Skeletal muscle satellite cell (primary cell): Measurements from ENCODE around the gene NOL4L.

Experiments used
- H3K27me3 ChIP-seq: 2 replicates; pipeline ENCODE4 v1.7.0; 2013; ENCODE audit warnings: low read length; ENCODE audit not compliant: control insufficient read depth, insufficient read depth
- H3K36me3 ChIP-seq: 2 replicates; pipeline ENCODE4 v1.7.0; 2013; ENCODE audit warnings: mild to moderate bottlenecking, control low read depth, low read length; ENCODE audit not compliant: insufficient read depth
- H3K4me1 ChIP-seq: 2 replicates; pipeline ENCODE4 v1.7.0; 2013; ENCODE audit warnings: low read length; ENCODE audit not compliant: control insufficient read depth, insufficient read depth
- H3K4me2 ChIP-seq: 2 replicates; pipeline ENCODE4 v1.7.0; 2013; ENCODE audit warnings: mild to moderate bottlenecking, low read length
- H3K4me3 ChIP-seq: 2 replicates; pipeline ENCODE4 v1.7.0; 2013; ENCODE audit warnings: low read length
- H3K9ac ChIP-seq: 2 replicates; pipeline ENCODE4 v1.7.0; 2013; ENCODE audit warnings: mild to moderate bottlenecking, low read depth, low read length, moderate library complexity
- H3K9me3 ChIP-seq: replicated peaks from 2 replicates; pipeline ENCODE4 v1.7.0; 2013; ENCODE audit warnings: mild to moderate bottlenecking, control low read depth, low read length

The NOL4L gene

DNA sequence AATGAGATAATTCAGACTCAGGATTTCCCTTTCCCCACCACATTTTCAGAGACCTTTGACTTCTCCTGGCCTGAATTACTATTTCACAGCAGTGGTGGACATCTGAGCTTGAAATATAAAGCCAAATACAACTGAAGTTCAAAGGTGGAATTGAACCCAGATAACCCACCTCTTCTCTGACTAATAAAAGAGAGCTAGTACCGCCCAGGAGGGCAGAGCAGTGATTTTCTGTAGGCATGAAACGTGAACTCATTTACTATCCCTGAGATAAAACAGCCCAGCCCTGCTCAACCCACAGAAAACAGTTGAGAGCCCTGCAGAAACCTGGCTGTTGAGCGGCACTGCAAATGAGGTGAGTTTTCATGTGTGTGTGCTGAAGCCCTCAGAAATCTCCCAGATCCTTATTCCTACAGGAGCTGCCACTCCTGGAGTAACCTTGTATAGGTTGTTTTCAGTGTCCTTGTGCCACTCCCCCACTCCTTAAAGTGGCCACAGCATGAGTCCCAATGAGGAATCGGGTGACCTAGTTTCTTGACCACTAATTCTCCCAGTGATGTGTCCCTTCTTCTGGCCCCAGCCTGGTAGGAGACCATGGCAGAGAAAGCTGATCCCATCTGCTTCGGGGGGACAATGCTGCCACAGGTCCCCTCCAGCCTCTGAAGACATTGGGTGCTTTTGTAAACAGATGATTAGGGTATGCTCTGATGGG lies 99.2 kb downstream of the NOL4L start:
- no peak overlapping the region for H3K4me3 ChIP-seq
- peaks cover 33% of the 10 kb centered on the region for H3K27me3 ChIP-seq
- no peak overlapping the region for H3K9ac ChIP-seq
- H3K4me2 ChIP-seq: no peak overlapping the region
- H3K9me3 ChIP-seq: no peaks in the 10 kb centered on the region
- no peaks in the 10 kb centered on the region for H3K4me1 ChIP-seq
- H3K36me3 ChIP-seq: no peaks in the 10 kb centered on the region

DNA sequence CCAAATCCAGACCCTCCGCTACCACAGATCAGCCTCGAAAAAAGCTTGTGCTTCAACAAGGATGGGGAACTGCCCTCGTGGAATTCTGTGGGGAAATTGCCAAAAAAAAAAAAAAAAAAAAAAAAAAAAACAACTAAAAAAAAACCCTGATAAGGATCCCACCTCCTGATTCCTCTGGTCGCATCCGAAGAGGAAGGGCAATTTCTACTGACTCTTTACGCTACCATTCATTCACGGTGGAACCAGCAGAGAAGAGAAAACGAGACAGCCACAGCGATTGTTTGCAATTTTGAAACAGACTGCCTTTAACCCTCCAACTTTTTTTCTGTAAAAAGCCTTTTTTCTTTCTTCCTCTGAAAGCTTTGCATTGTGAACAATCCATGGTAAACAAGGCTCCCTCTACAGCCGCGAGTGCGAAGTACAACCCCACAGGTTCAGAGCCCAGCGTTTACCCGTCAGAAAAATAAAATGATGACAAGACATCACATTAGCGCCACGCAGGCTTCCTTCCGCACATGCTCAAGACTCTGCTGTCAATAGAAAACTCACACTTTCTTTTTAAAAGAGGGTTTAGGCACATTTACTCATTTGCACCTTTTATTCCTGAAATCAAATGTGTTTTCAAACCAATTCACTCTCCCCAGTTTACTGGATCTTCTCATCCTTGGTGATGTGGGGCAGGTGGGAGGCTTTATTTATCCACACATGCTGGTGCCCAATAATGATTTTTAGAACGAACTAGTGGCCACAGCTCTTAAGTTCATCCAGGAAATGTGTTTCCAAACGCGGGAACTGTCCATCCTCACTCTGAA lies 100.0 kb downstream of the NOL4L start:
- Histone ChIP-seq H3K4me1 (no peaks in the 10 kb centered on the region), H3K27me3 (peaks cover 26% of the 10 kb centered on the region), H3K4me2 (peak overlapping the region; percentile 89), H3K4me3 (peak overlapping the region; percentile 66), H3K9ac (peak overlapping the region; percentile 46), H3K36me3 (no peaks in the 10 kb centered on the region), H3K9me3 (no peaks in the 10 kb centered on the region)

DNA sequence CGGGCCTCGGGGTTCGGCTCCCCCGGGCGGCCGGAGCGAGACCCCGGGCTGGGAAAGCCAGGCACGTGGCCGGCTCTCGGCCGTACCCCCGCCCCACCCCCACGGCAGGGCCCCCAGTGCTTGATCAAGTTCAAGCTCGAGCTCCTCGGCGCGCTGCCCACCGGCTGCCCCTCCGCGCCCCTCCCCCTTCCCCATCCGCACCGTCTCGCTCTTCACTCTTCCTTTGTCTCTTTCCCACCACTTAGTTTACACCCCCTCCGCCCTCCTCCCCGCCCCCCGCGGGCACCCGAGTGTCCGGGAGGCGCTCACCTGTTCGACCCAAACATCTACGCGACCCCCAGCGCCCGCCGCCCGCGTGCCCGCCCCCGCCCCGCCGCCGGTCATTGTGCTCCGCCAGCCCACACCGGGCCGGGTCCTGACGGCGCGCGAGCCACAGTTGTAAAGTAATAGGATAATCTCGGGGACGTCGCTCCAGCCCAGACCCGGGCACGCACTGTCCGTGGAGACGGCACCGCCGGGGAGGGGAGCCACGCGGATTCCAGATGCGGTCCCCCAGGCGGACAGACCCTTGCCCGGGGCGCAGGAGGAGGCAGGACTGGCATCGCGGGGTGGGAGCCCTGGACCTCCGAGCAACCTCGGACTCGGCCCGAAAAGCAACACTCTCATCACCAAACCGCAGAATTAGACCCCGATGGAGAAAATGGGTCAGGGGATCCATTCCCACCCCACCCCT lies 100.7 kb downstream of the NOL4L start:
- Histone ChIP-seq H3K4me3 (peak overlapping the region; percentile 66), H3K9me3 (no peaks in the 10 kb centered on the region), H3K4me1 (no peaks in the 10 kb centered on the region), H3K9ac (peak overlapping the region; percentile 46), H3K27me3 (peaks cover 26% of the 10 kb centered on the region), H3K36me3 (no peaks in the 10 kb centered on the region), H3K4me2 (peak overlapping the region; percentile 89)

DNA sequence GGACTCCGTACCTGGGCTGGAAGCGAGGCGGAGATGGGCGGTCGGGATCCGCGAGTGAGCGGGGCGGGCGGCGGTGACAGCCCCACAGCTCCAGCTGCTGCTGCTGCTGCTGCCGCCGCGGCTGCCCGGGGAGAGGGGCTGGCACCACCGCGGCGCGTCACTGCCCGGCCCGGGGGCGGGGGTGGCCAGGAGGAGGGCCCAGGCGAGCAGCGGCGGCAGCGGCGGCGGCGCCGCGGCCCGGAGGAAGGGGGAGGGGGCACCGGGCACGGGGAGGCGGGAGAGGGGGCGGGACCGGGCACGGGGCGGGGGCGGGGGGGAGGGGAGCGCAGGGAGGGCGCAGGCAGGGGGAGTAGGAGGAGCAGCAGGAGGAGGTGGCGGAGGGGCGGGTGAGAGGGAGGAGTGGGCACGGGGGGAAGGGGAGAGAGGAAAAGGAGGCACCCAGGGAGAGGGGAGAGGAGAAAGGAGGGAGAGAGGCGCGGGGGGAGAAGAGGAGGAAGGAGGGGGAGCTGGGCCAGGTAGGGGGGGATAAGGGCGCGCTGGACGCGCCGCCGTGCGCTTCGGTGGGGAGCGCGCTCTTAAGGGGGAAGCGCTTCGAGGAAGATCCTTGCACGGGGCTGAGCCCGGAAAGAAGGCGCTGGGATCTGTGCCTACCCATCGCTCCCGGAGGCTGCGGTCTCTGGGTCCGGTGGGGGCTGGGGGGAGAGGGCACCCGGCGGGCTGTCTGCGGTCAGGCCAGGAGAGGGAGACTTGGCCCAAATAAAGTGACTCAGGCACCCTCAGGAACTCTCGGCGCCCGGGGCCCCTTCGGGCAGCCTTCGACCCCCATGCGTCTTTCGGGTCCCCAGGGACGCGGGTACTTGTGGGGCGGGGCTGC lies 101.5 kb downstream of the NOL4L start:
- Histone ChIP-seq H3K9ac (peak overlapping the region; percentile 25), H3K27me3 (peaks cover 26% of the 10 kb centered on the region), H3K36me3 (no peaks in the 10 kb centered on the region), H3K4me3 (peak overlapping the region; percentile 73), H3K9me3 (no peaks in the 10 kb centered on the region), H3K4me1 (no peaks in the 10 kb centered on the region), H3K4me2 (peak overlapping the region; percentile 89)

DNA sequence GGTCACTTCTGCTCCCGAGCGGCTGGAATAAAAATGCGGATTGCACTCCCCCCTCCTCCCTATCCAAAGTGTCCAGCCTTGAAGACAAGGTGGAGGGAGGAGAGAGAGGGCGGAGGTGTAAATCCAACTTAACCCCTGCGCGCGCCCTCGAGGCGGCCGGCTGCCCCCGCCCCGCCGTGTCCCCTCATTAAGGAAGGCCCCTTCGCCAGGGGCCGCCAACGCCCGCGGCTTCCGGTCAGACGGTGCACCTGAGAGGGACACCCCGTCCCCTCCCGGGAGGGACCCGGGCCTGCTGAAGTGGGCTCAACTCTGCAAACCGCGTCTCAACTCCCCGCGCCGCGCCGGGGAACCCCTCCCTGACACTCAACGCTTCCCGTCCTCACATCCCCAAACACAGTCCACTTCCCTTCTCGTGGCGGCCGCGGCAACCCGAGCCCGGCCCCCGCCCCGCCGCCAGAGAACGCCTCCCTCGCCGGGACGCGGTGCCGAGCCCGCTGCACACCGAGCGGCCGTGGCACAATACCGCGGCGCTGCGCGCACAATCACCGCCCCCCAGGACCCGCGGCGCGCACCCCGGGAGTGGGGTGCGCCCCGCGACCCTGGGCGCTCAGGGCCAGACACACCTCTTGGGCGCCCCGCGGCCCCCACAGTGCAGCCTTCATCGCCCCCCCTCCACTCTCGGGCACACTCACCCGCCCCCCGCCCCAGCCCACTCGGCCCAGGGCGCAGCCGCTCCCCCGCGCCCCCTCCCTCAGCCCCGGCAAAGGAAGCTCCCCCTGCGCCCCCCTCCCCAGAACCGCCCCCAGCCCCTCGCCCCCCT lies 102.5 kb downstream of the NOL4L start:
- Histone ChIP-seq H3K9ac (peak overlapping the region; percentile 46), H3K4me1 (no peaks in the 10 kb centered on the region)

DNA sequence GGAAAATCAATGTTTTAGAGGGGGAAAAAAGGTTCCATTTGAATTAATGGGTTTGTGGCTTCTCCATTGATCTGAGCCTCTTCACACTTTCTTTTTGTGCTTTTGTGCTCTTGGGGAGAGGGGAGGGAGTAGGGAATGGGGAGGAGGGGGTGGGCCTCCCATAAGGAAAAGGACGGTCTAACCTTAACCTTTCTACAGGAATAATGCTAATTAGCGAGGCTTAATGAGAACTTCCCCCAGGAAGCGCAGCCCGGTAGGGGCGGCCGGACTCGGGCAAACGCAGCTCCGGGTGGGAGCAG lies 103.0 kb downstream of the NOL4L start:
- H3K4me1 ChIP-seq: peaks cover 2% of the 10 kb centered on the region
- peak overlapping the region; percentile 73 for H3K4me3 ChIP-seq
- peak overlapping the region; percentile 85 for H3K4me2 ChIP-seq
- peak overlapping the region; percentile 46 for H3K9ac ChIP-seq
- peaks cover 14% of the 10 kb centered on the region for H3K27me3 ChIP-seq
- no peaks in the 10 kb centered on the region for H3K9me3 ChIP-seq
- no peaks in the 10 kb centered on the region for H3K36me3 ChIP-seq

More for the DNA sequence above, 102.5 kb downstream of the NOL4L start:
- H3K4me3 ChIP-seq: peak overlapping the region; percentile 73
- H3K27me3 ChIP-seq: peaks cover 18% of the 10 kb centered on the region
- no peaks in the 10 kb centered on the region for H3K9me3 ChIP-seq
- peak overlapping the region; percentile 85 for H3K4me2 ChIP-seq
- H3K36me3 ChIP-seq: no peaks in the 10 kb centered on the region

DNA sequence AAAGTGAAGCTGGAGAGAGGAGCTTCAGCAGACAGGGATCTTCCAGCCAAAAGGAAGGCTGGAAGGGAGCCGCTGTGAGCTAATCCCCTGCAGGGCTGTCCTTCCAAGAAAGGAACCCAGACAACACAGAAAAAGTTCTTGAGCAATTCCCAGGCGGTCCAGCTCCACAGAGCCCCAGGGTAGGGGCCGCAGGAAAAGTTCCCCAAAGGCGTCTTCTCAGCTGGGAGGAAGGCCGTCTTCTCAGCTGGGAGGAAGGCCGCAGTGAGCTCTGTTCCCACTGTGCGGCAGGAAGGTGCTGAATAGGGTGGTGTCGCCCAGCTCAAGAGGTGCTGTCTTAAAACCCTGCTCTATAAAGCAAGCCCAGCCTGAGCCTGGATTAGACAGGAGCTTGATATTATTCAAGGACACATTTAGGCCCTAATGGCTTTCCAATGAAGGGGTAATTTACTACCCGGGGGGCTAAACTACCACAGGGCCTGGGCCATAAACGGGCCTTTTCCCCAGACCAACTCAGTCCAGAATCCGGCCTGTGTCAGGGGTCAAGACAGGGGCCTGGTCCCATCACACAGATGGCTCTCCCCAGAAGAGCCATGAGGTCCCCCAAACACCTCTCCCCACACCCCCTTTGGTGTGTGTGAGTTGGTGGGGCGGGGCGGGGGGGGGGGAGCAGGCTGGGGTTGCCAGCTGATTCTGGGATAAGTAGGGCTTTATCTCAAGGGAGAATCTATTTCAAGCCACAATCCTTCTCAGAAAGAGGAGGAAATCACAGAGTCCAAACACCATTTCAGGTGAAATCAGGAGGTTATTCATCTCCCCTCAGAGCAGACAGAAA lies 103.6 kb downstream of the NOL4L start:
- Histone ChIP-seq H3K4me2 (peak overlapping the region; percentile 85), H3K36me3 (no peaks in the 10 kb centered on the region), H3K4me1 (peaks cover 7% of the 10 kb centered on the region), H3K9me3 (no peaks in the 10 kb centered on the region), H3K4me3 (no peak overlapping the region), H3K27me3 (peaks cover 11% of the 10 kb centered on the region), H3K9ac (no peak overlapping the region)

DNA sequence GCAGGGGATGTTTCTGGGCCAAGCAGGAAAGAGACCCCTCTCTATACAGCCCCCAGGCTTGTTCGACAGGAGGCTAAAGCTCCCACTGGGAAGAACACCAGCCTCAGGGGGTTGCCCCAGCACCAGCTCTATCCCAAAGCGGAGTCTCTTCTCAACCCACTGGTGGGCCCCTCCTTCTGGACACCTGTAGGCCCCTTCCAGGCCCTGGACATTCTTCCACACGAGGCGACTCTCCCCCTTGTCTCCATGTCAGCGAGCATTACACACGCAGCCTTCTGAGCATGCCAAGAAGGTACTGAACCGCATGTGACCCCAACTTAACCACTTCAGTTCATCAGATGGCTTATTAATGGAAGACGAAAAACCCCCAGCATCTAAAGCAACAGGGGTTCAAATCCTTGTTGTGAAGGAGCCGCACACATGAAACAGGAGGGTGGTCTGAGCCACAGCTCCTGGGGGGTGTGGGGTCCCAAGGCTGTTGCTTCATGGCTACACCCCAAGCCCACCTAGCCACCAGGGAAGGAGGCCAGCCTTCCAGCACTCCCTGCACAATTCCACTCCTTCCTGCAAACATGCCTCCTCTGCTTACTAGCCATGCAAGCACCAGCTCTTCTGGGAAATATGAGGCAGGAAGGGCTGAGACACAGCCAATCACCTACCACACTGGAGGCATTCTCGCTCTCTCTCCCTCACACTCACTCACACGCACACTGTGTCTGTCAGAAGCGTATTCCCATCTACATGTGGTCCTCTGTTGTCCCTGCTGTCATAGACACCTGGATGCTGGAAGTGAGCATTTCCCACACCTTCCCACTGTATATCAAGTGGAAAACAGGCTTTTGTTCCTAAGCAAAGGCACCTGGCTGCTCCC lies 104.5 kb downstream of the NOL4L start:
- H3K36me3 ChIP-seq: no peaks in the 10 kb centered on the region
- no peaks in the 10 kb centered on the region for H3K9me3 ChIP-seq
- H3K27me3 ChIP-seq: peaks cover 2% of the 10 kb centered on the region
- peaks cover 17% of the 10 kb centered on the region for H3K4me1 ChIP-seq
- H3K4me2 ChIP-seq: no peak overlapping the region
- no peak overlapping the region for H3K9ac ChIP-seq
- no peak overlapping the region for H3K4me3 ChIP-seq

DNA sequence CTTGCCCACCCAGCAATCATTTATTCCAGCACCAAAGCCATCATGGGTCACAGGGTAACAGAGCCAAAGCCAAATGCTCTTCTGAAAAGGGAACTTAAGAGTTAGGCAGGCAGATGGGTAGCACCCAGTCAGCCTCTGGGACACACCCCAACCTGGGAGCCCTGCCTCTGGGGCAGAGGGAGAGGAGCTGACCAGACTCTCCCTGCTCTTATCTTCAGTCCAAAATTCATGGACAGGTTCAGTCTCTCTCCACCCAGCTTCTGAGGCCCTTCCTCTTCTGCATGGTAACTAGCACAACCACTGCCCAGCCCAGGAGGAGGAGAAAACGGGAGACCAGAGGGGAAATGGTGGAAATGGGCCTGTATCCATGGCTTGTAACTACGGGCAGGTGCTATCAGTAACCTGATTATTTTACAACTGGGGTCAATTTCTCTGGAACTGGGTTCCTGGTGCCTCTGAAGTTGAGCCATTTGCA lies 105.4 kb downstream of the NOL4L start:
- Histone ChIP-seq H3K27me3 (no peaks in the 10 kb centered on the region), H3K9me3 (no peaks in the 10 kb centered on the region), H3K36me3 (no peaks in the 10 kb centered on the region), H3K4me1 (peaks cover 25% of the 10 kb centered on the region), H3K4me3 (no peak overlapping the region), H3K9ac (no peak overlapping the region), H3K4me2 (no peak overlapping the region)
